Measurements from ENCODE around the gene PRELID3B.
"Not testable (repeated sequence)": the region's sequence is repeated elsewhere in the genome, so short reads cannot be mapped to it uniquely, and the experiment has no call there.

PRELID3B gene

DNA sequence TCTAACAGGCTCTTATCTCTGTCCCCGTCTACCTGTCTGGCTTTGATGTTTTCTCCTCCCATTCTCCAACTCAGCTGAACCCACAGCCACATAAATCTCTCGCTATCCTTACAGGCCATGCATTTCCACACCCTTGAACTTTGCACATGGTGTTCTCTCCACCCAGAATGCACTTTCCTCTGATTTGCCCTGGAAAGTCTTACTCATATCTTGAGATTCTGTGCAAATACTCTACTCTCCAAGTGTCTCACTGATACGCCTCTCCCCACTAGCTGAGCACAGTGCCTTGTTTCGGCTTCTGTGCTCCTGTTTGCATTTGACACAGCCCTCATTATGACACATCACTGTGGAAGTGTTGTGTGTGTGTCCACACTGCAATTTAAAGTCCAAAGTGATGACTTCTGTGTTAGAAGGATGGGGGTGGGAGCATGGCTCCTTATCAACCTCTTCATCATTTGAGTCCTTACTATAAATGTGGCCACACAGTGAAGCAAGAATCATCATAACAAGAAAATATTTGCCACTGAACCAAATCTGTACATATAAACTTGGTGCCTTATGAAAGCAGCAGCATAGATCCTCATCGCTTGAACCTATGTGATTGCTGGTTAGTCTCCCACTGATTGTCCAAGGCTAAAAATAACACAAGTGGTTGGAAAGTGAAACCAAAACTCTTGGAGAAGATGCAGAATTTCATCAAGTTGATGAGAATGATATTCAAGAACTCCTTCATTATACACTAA lies 5.5 kb upstream of the PRELID3B start:
- no peak for DNase-seq

DNA sequence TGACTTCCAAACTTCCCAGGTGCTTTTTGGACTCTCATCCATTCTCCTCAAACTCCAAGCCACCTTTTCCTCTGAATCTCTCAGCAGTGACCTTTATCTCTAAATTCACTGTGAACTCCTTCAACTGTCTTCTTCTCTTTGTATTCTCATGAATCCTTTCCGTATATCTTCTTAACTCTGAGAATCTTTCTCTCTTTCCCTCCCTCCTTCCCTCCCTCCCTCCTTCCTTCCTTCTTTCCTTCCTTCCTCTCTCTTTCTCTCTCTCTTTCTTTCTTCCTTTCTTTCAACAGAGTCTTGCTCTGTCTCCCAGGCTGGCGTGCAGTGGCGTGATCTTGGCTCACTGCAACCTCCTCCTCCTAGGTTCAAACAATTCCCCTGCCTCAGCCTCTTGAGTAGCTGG lies 4.3 kb upstream of the PRELID3B start:
- DNase-seq: no peak

DNA sequence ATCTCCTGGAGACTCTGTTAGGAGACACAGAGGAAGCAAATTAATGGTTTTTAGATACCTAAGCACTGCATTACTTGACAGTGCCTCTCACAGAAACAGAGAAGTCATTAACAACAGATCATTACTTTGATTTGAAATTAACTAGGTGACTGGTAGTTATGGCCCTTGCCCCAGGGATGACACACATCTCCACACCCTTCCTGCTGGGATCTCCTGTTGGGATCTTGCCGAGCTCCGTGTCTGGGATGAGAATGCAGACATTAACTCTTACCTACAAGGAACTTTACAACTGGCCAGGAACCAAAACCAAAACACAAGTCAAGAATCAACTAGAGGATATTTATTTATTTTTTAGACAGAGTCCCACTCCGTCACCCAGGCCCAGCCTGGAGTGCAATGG lies 2.2 kb upstream of the PRELID3B start:
- DNase-seq: no peak

GRCh38 chr20:59044295-59044694 lies 1.7 kb upstream of the PRELID3B start:
- DNase-seq: no peak

GRCh38 chr20:59043698-59044097 lies 1.1 kb upstream of the PRELID3B start:
- DNase-seq: no peak

- peak; percentile 98 for DNase-seq
Measured at GRCh38 chr20:59042796-59043631, 428 bp upstream of the PRELID3B start.

DNA sequence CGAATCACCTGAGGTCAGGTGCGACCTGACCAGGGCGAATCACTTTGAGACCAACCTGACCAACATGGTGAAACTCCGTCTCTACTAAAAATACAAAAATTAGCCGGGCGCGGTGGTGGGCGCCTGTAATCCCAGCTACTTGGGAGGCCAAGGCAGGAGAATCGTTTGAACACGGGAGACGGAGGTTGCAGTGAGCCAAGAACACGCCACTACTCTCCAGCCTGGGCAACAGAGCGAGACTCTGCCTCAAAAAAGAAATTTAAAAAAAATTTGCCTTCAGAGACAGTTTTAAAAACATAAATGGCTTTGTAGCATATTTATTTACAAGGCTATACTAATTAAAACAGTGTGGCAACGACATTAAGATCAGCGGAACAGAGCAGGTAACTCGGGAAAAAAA lies 1.1 kb downstream of the PRELID3B start:
- DNase-seq: not testable (repeated sequence)

DNA sequence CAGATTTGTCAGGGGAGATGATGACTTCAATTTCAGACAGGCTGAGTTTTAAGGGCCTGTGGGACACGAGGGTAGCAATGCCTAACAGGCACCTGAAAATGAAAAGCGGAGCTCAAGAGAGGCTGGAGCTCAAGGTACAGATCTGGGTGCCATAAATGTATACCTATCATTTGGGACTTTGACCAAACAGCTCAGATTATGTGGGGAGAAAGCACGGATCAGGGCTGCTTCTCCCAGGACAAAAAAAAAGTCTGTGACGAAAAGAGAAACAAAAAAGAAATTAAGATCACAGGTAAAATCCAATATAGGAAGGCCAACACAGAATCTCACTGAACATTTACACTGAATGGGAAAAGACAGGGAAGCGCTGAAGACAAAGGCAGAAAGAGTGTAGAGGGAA lies 1.9 kb downstream of the PRELID3B start:
- DNase-seq: no peak

- DNase-seq: no peak
Measured at GRCh38 chr20:59039233-59039632, 3.4 kb downstream of the PRELID3B start.

DNA sequence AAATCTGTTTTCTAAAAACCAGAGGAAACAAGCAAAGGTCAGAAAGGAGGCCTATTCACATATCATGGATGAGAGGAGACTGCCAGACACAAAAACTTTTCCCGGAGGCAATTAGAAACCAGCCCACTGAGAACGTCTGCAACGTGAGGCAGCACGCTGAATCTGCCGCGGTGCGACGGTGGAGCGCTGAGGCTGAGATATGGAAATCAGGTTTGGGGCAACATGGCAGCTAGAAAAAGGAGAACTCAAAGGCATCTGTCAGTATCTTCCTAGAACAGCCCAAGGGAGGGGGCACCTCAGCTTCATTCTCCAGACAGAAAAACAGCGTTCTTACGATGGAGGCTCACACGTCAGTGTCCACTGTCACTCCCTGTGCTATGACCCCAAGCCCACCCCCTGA lies 5.2 kb downstream of the PRELID3B start:
- no peak for DNase-seq

GRCh38 chr20:59035381-59035780 lies 7.2 kb downstream of the PRELID3B start:
- DNase-seq: no peak

DNA sequence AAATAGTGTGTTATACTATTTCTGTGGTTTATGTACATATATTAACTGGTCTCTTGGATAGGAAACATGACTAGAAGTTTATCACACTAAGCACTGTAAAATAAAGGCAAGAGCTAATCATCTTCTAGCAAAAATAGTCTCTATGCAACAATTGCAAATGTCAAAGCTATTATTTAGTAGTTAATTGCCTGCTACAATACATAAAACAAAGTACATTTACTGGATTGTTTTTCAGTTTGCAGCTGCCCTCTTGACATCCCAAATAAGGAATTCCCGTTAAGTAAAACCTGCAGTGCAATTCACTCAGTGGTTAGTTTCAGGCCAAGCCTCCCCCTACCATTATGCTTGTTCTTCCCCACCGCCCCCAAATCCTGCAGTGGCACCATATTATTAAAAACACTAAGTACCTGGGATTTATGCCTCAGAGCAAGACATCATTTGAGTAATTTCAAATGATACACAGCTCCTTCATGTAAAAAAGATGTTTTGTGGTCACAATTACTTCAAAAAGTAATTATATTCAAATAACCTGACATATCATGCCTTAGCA lies 8.9 kb downstream of the PRELID3B start:
- no peak for DNase-seq

DNA sequence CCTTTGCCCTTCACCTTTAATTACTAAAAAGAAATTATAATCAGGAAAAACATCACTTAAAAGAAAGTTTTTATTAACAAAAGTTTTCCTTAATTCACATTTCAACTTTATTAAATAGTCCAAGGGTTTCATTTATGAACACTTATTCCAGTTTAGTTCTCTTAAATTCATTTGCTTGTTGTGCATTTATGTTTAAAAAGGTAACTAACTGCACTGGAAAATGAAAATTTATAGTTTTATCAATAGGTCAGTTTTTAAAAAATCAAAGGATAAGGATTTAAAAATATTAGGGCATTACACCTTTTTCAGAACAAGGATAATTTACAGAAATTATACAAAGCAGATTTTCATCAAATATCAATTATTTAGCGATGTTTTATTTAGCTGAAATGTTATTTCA lies 9.5 kb downstream of the PRELID3B start:
- no peak for DNase-seq

DNA sequence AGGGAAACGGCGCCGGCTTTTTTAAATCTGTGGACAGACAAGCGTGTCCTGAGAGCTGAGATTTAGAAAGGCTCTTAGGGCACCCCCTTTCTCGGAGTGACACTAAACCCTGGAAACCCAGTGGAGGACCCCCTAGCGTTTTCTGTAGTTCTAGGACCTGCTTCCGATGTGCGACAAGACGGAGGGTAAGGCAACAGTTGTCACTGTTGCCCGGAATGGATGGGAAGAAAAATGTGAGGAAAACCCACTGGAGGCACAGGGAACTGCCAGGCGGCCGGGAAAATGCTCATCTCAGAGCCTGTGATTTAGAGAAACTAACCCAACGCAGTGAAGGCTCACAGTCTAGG lies 9.9 kb downstream of the PRELID3B start:
- DNase-seq: no peak

DNA sequence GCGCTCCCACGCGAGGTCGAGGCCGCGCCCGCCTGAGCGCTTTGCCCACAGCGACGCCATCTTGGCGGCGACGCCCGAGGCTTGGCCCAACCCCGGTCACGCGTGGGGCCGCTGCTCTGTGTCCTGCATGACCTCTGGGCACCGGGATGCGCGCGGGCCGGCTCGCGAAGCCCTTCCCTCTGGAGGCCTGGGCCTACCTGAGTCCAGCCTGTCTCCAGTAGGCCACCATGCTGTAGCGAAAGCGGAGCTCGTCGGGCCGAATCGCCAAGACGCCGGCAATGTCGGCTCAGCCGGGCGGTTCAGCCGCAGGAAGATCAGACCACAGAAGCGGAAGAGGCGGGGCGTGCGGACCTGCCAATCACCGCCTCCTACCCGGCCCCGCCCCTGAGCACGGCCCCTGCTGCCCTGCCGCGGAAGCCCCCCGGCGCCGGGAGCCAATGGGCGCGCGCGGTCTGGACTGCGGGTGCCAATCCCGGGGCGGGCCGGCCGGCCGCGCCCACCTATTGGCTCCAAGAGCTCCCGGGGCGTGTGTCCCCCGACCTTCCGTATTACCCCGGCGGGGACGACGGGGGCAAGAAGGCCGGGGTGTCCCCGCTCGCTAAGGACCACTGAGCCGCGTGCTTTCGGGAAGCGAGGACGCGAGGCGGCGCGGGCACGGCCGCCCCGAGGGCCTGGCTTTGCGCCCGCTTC lies 10.4 kb downstream of the PRELID3B start, which contains the start of gene ATP5F1E:
ATP5F1E (minus strand) TSS at position 313 of the 690 bp plus-strand sequence; CDS start at position 229, 84 bp downstream.
- peak; percentile 98 for DNase-seq

GRCh38 chr20:59031564-59032022 lies 11.0 kb downstream of the PRELID3B start:
- DNase-seq: no peak

- DNase-seq: no peak
Measured at GRCh38 chr20:59030911-59031563, 11.5 kb downstream of the PRELID3B start.

GRCh38 chr20:59028812-59029211 lies 13.8 kb downstream of the PRELID3B start:
- no peak for DNase-seq

DNA sequence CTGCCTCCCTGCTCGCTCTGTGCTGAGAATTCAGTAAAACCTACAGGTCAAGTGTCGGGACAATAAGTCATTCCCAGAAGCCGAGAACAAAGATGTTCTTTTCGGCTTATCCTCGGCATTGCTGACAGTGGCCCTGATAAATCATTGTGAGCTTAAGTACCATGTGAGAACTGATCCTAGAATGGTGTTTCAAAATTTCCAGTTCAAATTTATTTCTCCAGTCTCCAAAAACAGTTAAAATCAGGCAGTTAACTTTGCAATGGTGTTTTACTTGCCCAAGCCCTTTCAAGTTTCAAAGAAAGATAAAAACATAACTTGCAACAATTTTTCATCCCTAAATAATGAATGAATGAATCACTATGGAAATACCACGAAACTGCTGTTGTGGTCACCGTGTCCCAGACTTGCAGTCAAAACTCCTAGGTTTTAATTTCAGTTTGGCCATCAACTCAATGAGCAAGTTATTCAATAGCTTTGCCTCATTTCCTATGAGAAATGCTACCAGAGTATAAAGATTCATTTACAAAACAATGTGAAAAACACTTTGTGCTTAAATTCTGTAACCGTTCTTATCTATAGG lies 14.8 kb downstream of the PRELID3B start:
- no peak for DNase-seq

DNA sequence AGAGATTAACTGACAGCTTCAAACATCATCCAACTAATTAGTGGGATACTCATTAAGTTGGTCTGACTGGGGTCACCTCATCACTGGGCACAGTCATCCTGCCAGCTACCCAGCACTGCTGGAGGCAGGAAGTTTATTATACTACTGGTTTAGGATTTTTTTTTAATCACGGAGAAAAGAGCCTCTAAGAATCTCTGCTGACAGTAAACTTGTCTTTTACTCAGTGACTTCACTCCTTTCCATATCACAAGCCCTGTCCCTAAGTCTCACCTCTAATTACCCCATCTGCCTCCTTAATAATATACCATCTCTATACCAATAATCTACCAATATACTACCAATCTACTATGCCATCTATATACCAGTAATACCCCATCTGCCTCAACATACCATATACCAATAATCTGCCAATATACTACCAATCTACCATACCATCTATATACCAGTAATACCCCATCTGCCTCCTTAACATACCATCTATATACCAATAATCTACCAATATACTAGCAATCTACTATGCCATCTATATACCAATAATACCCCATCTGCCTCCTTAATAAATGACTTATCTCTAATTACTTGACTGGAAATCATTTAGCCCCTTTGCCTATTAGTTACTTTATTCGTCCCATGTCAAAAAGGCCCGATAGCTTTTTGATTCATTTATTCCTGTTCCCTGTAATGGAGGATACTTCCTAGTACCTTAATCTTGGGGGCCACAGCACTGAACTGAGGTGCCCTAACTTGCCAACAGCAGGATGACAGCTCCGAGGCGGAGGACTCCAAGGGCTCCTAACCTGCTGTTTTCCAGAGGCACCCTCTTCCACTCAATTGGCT lies 15.5 kb downstream of the PRELID3B start:
- no peak for DNase-seq

DNA sequence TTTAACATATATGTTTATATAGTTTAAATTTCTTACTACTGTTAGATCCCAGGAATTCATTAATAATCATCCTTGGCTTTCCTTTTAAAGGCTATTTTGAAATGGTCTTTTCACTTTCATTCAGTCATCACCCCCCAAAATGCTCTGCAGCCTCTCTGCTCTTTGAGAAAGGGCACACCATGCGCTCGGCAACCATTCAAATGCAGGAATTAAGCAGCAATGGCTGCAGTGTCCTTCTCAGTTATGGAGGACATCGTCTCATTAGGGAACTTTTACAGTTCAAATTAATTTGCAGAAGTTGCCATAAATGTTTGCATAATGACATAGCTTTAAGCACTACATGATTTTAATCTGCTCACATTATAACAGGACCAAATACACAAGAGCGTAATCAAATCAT lies 17.1 kb downstream of the PRELID3B start:
- no peak for DNase-seq
